ENCODE results near the gene RNF8.

DNA sequence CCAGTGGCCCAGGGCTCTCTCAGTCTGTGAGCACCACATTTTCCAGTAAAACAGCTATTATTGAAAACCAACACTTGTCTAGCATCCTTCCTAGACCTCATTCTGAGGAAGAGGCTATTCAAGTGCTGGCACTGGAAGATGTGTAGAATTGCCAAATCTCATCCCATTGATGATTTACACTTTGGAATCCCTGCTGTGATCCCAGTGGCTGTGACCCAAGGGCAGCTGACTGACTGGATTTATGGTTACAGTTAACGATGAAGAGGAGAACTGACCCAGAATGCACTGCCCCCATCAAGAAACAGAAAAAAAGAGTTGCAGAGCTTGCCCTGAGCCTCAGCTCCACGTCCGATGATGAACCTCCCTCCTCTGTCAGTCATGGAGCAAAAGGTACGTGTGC is 81.6 kb downstream of the RNF8 start:
- TF ChIP-seq, protein P1, sequence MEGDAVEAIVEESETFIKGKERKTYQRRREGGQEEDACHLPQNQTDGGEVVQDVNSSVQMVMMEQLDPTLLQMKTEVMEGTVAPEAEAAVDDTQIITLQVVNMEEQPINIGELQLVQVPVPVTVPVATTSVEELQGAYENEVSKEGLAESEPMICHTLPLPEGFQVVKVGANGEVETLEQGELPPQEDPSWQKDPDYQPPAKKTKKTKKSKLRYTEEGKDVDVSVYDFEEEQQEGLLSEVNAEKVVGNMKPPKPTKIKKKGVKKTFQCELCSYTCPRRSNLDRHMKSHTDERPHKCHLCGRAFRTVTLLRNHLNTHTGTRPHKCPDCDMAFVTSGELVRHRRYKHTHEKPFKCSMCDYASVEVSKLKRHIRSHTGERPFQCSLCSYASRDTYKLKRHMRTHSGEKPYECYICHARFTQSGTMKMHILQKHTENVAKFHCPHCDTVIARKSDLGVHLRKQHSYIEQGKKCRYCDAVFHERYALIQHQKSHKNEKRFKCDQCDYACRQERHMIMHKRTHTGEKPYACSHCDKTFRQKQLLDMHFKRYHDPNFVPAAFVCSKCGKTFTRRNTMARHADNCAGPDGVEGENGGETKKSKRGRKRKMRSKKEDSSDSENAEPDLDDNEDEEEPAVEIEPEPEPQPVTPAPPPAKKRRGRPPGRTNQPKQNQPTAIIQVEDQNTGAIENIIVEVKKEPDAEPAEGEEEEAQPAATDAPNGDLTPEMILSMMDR (IDR thresholded peaks at IDR 0.05; ENCODE audit: poor library complexity): no peak
- TF ChIP-seq EZH2 (IDR thresholded peaks at IDR 0.05; ENCODE audit: borderline replicate concordance): no peak

All from hepatocyte (in vitro differentiated cells).